Thyroid gland (tissue), 4 donors: ENCODE measurements around the gene ADAMTSL2.

Source experiments
- CTCF ChIP-seq, 6 experiments: fragments of 200-600 bp in 3 of 6; fragments of 450-650 bp in 3 of 6; sonication (generic) in 3 of 6; IDR thresholded peaks; one replicate each; pipeline ENCODE4 v1.5.1; 2016 to 2019; ENCODE audit warnings: antibody characterized with exemption in 6 of 6, mild to moderate bottlenecking in 2 of 6, inconsistent platforms in 1 of 6, moderate library complexity in 1 of 6
- POLR2A ChIP-seq, 2 donors: fragments of 450-650 bp; IDR thresholded peaks; one replicate each; pipeline ENCODE4 v1.6.1; 2017; ENCODE audit warnings: antibody characterized with exemption in 2 of 2, mild to moderate bottlenecking in 2 of 2, moderate library complexity in 1 of 2

GRCh38 chr9:133609311-133610098 lies 75.0 kb downstream of the ADAMTSL2 start, which contains the start of gene FAM163B:
- no peak for TF ChIP-seq CTCF (IDR thresholded peaks at IDR 0.05)
- no peak for TF ChIP-seq POLR2A (IDR thresholded peaks at IDR 0.05)
